ENCODE measurements around the gene LFNG. TPM values are rescaled to one million over a fixed set of nuclear protein-coding genes. Genes with fewer than 3 reads are reported as not detected.

Gene LFNG
- total RNA-seq, 3 donors from 2014 or later = 31.7 to 95.0 (median 71.7) TPM

GRCh38 chr7:2501947-2502646 lies 17.5 kb upstream of the LFNG start:
- TF ChIP-seq, protein P1, sequence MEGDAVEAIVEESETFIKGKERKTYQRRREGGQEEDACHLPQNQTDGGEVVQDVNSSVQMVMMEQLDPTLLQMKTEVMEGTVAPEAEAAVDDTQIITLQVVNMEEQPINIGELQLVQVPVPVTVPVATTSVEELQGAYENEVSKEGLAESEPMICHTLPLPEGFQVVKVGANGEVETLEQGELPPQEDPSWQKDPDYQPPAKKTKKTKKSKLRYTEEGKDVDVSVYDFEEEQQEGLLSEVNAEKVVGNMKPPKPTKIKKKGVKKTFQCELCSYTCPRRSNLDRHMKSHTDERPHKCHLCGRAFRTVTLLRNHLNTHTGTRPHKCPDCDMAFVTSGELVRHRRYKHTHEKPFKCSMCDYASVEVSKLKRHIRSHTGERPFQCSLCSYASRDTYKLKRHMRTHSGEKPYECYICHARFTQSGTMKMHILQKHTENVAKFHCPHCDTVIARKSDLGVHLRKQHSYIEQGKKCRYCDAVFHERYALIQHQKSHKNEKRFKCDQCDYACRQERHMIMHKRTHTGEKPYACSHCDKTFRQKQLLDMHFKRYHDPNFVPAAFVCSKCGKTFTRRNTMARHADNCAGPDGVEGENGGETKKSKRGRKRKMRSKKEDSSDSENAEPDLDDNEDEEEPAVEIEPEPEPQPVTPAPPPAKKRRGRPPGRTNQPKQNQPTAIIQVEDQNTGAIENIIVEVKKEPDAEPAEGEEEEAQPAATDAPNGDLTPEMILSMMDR (IDR thresholded peaks at IDR 0.05) = no peak
- intact Hi-C loops (cut with DNase I, micrococcal nuclease) = no loop called here
- ATAC-seq = no peak
- no peaks in the 10 kb centered on the region for H3K4me1 ChIP-seq (ENCODE audit: low read depth)
- no peak for DNase-seq
- H3K36me3 ChIP-seq (ENCODE audit: low read depth) = no peaks in the 10 kb centered on the region
- no peak overlapping the region for H3K4me3 ChIP-seq
- H3K9me3 ChIP-seq = no peaks in the 10 kb centered on the region

DNA sequence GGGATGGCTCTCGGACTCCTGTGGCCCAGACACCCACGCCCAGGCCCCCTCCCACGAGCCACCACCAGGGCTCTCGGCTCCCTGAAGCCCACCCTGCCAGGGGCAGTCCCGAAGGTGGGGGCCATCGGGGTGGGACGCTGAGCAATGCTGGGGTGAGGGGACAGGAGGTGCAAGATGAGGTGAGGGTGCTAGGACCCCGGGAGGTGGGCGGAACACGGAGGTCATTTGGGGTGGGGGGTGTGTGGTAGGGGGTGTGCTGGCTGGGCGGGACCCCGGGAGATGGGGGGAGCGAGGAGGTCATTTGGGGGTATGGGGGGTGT lies 17.0 kb upstream of the LFNG start:
- Histone ChIP-seq H3K4me3 (no peak overlapping the region), H3K9me3 (no peaks in the 10 kb centered on the region), H3K4me1 (ENCODE audit: low read depth) (no peaks in the 10 kb centered on the region), H3K36me3 (ENCODE audit: low read depth) (no peaks in the 10 kb centered on the region)
- intact Hi-C loops (cut with DNase I, micrococcal nuclease) = no loop called here
- no peak for DNase-seq
- TF ChIP-seq, protein P1 (IDR thresholded peaks at IDR 0.05) = no peak
- ATAC-seq = no peak

DNA sequence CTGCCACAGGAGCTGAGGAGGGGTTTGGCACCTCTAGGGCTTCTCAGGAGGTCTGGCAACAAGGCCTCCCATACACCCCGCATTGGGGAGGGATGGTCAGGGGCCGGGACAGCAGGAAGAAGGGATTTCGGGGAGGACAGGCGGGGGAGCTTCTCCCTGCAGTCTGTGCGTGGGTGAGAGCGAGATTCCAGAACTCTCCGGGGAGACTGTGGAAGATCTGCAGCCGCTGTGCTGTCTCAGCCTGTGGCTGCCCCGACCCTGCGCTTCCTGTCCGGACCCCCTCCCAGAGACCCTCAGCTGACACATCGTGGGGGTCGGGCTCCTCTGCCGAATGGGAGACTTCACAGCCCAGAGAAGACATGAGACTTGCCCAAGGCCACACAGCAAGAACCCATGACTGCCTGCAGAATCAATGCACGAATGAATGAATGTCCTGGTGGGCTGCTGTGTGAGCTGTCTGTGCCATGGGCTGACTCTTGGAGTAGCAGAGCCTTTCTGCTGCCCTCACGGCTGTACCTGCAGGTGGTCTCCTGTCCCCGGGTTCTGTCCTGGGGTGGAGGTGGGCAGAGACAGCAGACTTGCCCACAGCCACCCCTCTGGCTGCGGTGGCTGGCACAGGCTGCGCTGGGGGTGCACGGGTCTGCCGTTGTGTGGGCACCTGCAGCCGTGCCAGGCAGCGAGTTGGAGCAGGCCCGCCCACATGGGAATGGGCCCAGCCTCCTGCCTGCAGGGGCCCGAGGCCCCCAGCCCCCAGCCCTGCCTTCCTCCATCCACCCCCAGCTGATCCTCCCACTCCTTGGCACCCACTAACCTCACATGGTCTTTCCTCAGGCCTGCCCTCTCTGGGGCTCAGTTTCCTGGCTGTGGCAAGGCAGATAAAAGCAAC lies 16.3 kb upstream of the LFNG start:
- no peak for DNase-seq
- H3K9me3 ChIP-seq = no peaks in the 10 kb centered on the region
- H3K4me1 ChIP-seq (ENCODE audit: low read depth) = no peaks in the 10 kb centered on the region
- H3K4me3 ChIP-seq = no peak overlapping the region
- intact Hi-C loops (cut with DNase I, micrococcal nuclease) = no loop called here
- TF ChIP-seq, protein P1 (IDR thresholded peaks at IDR 0.05) = no peak
- no peaks in the 10 kb centered on the region for H3K36me3 ChIP-seq (ENCODE audit: low read depth)
- no peak for ATAC-seq

DNA sequence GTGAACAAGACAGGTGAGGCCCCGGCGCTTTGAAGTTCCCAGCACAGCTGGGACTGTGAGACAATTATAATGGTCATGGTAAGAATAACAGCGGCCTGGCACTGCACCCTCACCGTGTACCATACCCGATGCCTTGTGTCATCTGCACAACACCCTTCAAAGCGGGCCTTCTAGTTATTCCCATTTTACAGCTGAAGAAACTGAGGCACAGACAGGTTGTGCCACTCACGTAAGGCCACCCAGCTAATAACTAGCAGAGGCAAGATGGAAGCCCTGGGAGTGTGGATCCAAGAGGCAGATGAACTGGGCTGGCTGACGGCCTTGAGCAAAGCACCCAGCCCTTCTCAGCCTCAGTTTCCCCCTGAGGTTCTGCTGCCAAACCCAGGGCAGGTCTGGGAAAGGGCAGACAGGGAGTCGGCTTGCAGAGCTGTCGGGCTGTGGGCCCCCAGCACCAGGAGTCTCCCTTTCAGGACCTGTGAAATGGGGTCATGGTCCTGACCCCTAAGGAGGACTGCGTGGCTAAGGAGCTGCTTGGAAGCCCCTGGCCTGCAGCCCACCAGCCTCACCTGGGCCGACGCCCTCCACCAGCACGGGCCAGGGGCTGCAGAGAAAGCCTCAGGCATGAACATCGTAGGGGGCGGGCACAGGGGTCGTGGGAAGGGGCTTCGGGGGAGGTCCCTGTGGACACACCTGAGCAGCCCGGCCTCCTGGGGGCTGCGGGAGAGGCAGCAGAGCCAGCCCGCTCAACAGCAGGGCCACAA lies 15.3 kb upstream of the LFNG start:
- TF ChIP-seq, protein P1 (IDR thresholded peaks at IDR 0.05) = no peak
- intact Hi-C loops (cut with DNase I, micrococcal nuclease) = no loop called here
- ATAC-seq = no peak
- Histone ChIP-seq H3K4me1 (ENCODE audit: low read depth) (peaks cover 1% of the 10 kb centered on the region), H3K4me3 (no peak overlapping the region), H3K9me3 (no peaks in the 10 kb centered on the region), H3K36me3 (ENCODE audit: low read depth) (no peaks in the 10 kb centered on the region)
- no peak for DNase-seq

DNA sequence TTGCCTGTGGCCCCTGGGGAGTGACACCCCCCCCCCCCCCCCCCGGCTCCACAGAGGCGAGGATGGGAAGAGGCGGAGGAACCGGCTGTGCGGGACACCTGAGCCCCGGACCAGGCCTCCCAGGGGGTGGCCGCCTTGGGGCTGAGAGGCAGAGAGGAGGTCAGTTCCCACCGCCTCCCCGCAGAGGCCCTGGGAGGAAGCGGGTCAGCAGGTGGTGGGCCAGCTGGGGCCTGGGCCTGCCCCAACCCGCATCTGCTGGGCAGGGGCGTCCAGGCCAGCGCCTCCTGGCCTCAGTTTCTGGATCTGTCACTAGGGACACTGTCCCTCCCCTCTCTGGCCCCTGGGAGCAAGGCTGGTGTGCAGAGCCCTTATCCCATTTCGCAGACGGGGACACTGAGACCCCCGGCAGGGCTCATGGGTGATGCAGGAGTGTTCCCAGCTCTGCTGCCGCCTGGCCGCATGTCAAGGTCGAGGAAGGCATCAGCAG lies 14.6 kb upstream of the LFNG start:
- Histone ChIP-seq H3K9me3 (no peaks in the 10 kb centered on the region), H3K36me3 (ENCODE audit: low read depth) (no peaks in the 10 kb centered on the region), H3K4me1 (ENCODE audit: low read depth) (peaks cover 3% of the 10 kb centered on the region), H3K4me3 (no peak overlapping the region)
- ATAC-seq = no peak
- intact Hi-C loops (cut with DNase I, micrococcal nuclease) = no loop called here
- DNase-seq = no peak
- TF ChIP-seq, protein P1 (IDR thresholded peaks at IDR 0.05) = no peak

Measured in mucosa of descending colon (tissue), 3 donors.